ENCODE results near the gene ADRA2B. TPM values are rescaled to one million over a fixed set of nuclear protein-coding genes. Genes with fewer than 3 reads are reported as not detected.
"Not testable (repeated sequence)": the region's sequence is repeated elsewhere in the genome, so short reads cannot be mapped to it uniquely, and the experiment has no call there.

The ADRA2B gene
- total RNA-seq, 1 experiment from 2014 or later = 0.28 TPM

DNA sequence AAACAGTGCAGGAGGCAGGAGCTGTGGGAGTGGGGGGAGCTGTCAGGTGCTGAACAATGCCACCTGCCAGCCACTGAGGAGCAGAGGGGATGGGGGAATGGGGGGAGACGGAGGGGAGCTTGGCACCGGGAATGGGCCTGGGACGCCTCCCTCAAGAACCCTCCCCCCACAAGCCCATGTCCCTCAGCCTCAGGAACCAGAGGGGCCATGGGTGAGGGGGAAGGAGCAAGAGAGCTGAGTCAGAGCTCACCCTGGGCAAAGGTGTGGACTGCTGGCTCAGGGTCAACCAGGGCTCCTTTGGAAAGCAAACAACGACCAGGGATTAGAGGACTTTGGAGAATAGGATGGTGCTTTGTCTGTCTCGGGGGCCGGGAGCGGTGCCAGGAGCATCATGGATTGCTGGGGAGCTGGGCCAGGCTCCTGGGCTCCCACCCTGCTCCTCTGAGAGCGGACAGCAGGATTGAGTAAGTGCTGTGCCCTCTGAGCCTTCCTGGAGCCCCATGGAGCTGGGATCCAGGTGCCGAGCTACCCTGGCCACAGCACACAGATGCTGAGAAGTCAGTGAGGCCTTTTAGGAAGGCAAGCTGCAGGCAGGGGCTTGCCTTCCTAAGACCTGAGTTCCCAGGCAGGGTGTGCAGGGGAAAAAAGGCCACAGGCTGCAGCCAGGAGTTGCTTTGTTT, 48.3 kb downstream of the ADRA2B start:
- H3K4me1 ChIP-seq (ENCODE audit: control insufficient read depth, insufficient read depth, low read length); BruUV-seq (replicated peaks); DNase-seq (ENCODE audit: low read depth, low spot score); intact Hi-C loops (cut with micrococcal nuclease; ENCODE audit: unreplicated experiment); H3K9me3 ChIP-seq (ENCODE audit: control insufficient read depth, insufficient read depth, low read depth, low read length); H3K36me3 ChIP-seq (ENCODE audit: control insufficient read depth, insufficient read depth, low read length); H3K27me3 ChIP-seq (ENCODE audit: control insufficient read depth, insufficient read depth, low read length); H3K27ac ChIP-seq (ENCODE audit: low read length); ATAC-seq; CTCF ChIA-PET; in situ Hi-C loops (cut with HindIII; ENCODE audit: low pct_unique_long_range_greater_than_20kb, low sequenced_read_pairs); H3K4me3 ChIP-seq (ENCODE audit: low read depth in 2 of 2, low read length in 2 of 2); POLR2A ChIA-PET: not testable (repeated sequence)

DNA sequence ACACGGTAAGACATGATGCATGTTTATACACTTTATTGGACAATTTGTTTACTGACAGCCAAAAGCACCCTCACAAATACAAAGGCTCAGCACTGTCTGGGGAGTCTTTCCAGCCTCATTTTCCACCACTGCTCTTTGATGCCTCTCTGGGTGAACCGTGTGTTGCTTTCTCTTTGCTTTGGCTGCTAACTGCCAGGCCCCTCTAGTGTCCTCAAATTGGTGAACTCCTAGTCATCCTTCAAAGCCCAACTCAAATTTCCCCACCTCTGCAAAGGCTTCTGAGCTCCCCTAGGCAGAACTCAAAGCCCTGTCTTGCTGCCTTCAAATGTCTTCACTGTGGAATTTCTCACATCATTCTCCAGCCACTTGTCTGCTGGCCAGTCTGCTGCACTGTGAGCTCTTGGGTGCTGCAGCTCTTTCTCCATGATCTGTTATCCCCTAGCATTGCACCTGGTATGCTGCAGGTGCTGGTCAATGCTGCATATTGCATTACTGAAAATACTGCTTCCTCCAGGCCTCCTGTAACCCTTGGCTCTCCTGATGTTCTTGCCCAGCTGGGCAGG, 49.2 kb downstream of the ADRA2B start:
- H3K4me1 ChIP-seq (ENCODE audit: control insufficient read depth, insufficient read depth, low read length); CTCF ChIA-PET; ATAC-seq; BruUV-seq (replicated peaks); H3K9me3 ChIP-seq (ENCODE audit: control insufficient read depth, insufficient read depth, low read depth, low read length); POLR2A ChIA-PET; H3K27ac ChIP-seq (ENCODE audit: low read length); in situ Hi-C loops (cut with HindIII; ENCODE audit: low pct_unique_long_range_greater_than_20kb, low sequenced_read_pairs); H3K4me3 ChIP-seq (ENCODE audit: low read depth in 2 of 2, low read length in 2 of 2); H3K27me3 ChIP-seq (ENCODE audit: control insufficient read depth, insufficient read depth, low read length); intact Hi-C loops (cut with micrococcal nuclease; ENCODE audit: unreplicated experiment); H3K36me3 ChIP-seq (ENCODE audit: control insufficient read depth, insufficient read depth, low read length); DNase-seq (ENCODE audit: low read depth, low spot score): not testable (repeated sequence)

DNA sequence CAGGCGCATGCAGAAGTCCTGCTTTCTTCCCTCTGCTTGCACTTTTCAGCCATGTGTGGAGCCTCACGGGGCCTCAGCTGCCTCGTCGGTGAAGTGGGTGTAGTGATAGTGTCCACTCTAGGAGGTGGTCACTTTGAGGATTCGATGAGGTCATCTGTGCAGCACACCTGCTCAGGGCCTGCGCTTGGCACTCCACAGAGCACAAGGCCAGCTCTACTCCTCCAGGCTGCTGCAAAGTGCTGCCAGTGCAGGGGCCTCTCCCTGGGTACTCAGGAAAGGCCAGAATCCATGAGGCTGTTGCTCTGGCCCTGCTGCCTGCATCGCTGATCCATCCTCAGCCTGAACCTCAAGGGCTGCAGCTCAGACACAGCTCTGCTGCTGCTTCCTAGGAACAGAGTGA, 49.9 kb downstream of the ADRA2B start:
- BruUV-seq (replicated peaks); H3K4me3 ChIP-seq (ENCODE audit: low read depth in 2 of 2, low read length in 2 of 2); CTCF ChIA-PET; ATAC-seq; DNase-seq (ENCODE audit: low read depth, low spot score); H3K27me3 ChIP-seq (ENCODE audit: control insufficient read depth, insufficient read depth, low read length); intact Hi-C loops (cut with micrococcal nuclease; ENCODE audit: unreplicated experiment); H3K36me3 ChIP-seq (ENCODE audit: control insufficient read depth, insufficient read depth, low read length); H3K9me3 ChIP-seq (ENCODE audit: control insufficient read depth, insufficient read depth, low read depth, low read length); H3K27ac ChIP-seq (ENCODE audit: low read length); POLR2A ChIA-PET; in situ Hi-C loops (cut with HindIII; ENCODE audit: low pct_unique_long_range_greater_than_20kb, low sequenced_read_pairs); H3K4me1 ChIP-seq (ENCODE audit: control insufficient read depth, insufficient read depth, low read length): not testable (repeated sequence)

GRCh38 chr2:96065954-96066353, 50.4 kb downstream of the ADRA2B start:
- CTCF ChIA-PET; H3K27ac ChIP-seq (ENCODE audit: low read length); BruUV-seq (replicated peaks); H3K27me3 ChIP-seq (ENCODE audit: control insufficient read depth, insufficient read depth, low read length); DNase-seq (ENCODE audit: low read depth, low spot score); H3K36me3 ChIP-seq (ENCODE audit: control insufficient read depth, insufficient read depth, low read length); H3K4me3 ChIP-seq (ENCODE audit: low read depth in 2 of 2, low read length in 2 of 2); H3K9me3 ChIP-seq (ENCODE audit: control insufficient read depth, insufficient read depth, low read depth, low read length); intact Hi-C loops (cut with micrococcal nuclease; ENCODE audit: unreplicated experiment); POLR2A ChIA-PET; in situ Hi-C loops (cut with HindIII; ENCODE audit: low pct_unique_long_range_greater_than_20kb, low sequenced_read_pairs); H3K4me1 ChIP-seq (ENCODE audit: control insufficient read depth, insufficient read depth, low read length); ATAC-seq: not testable (repeated sequence)

GRCh38 chr2:96065381-96065930, 50.9 kb downstream of the ADRA2B start:
- POLR2A ChIA-PET = no interaction called here
- intact Hi-C loops (cut with micrococcal nuclease; ENCODE audit: unreplicated experiment) (no loop called here), in situ Hi-C loops (cut with HindIII; ENCODE audit: low pct_unique_long_range_greater_than_20kb, low sequenced_read_pairs) (no loop called here)
- DNase-seq (ENCODE audit: low read depth, low spot score) (no peak), ATAC-seq (no peak)
- Histone ChIP-seq H3K27me3 (ENCODE audit: control insufficient read depth, insufficient read depth, low read length) (no peaks in the 10 kb centered on the region), H3K36me3 (ENCODE audit: control insufficient read depth, insufficient read depth, low read length) (no peaks in the 10 kb centered on the region), H3K9me3 (ENCODE audit: control insufficient read depth, insufficient read depth, low read depth, low read length) (no peaks in the 10 kb centered on the region), H3K4me1 (ENCODE audit: control insufficient read depth, insufficient read depth, low read length) (no peaks in the 10 kb centered on the region), H3K4me3 (ENCODE audit: low read depth in 2 of 2, low read length in 2 of 2) (no peak overlapping the region), H3K27ac (ENCODE audit: low read length) (no peak overlapping the region)
- TF ChIP-seq, protein P1, sequence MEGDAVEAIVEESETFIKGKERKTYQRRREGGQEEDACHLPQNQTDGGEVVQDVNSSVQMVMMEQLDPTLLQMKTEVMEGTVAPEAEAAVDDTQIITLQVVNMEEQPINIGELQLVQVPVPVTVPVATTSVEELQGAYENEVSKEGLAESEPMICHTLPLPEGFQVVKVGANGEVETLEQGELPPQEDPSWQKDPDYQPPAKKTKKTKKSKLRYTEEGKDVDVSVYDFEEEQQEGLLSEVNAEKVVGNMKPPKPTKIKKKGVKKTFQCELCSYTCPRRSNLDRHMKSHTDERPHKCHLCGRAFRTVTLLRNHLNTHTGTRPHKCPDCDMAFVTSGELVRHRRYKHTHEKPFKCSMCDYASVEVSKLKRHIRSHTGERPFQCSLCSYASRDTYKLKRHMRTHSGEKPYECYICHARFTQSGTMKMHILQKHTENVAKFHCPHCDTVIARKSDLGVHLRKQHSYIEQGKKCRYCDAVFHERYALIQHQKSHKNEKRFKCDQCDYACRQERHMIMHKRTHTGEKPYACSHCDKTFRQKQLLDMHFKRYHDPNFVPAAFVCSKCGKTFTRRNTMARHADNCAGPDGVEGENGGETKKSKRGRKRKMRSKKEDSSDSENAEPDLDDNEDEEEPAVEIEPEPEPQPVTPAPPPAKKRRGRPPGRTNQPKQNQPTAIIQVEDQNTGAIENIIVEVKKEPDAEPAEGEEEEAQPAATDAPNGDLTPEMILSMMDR (IDR thresholded peaks at IDR 0.05) = no peak
- TF ChIP-seq TCF7L2 (IDR thresholded peaks at IDR 0.05; ENCODE audit: low read depth, low read length) (no peak), REST (IDR thresholded peaks at IDR 0.05; ENCODE audit: insufficient read depth in 1 of 2, low read depth in 2 of 2, low read length in 1 of 2) (no peak), SIN3A (IDR thresholded peaks at IDR 0.05; ENCODE audit: borderline replicate concordance, insufficient read depth, low read depth, low read length) (no peak), POLR2AphosphoS5 (IDR thresholded peaks at IDR 0.05; ENCODE audit: low read depth, low read length) (no peak)
- CTCF ChIA-PET = no interaction called here
- BruUV-seq (replicated peaks) = no TSS peak
